Colonic mucosa (tissue), 4 donors: ENCODE data around the gene MRPS31. TPM values are rescaled to one million over a fixed set of nuclear protein-coding genes. Genes with fewer than 3 reads are reported as not detected.
A peak's percentile ranks its signal among the peaks of the same experiment; 100 is the strongest.

Experiments used
- DNase-seq: peaks from one replicate; pipeline ENCODE4 v3.0.0-alpha.2; 2020
- H3K27ac ChIP-seq: fragments of 200-600 bp; one replicate; pipeline ENCODE4 v1.8.0; 2021
- H3K27me3 ChIP-seq: fragments of 200-600 bp; one replicate; pipeline ENCODE4 v1.8.0; 2021
- H3K36me3 ChIP-seq: fragments of 200-600 bp; one replicate; pipeline ENCODE4 v1.8.0; 2021
- H3K4me1 ChIP-seq: fragments of 200-600 bp; one replicate; pipeline ENCODE4 v1.8.0; 2021; ENCODE audit warnings: mild to moderate bottlenecking
- H3K4me3 ChIP-seq: fragments of 200-600 bp; one replicate; pipeline ENCODE4 v1.8.0; 2021
- H3K9ac ChIP-seq, 2 donors: one replicate each; pipeline ENCODE4 v1.7.0; 2013; ENCODE audit warnings: control low read depth in 2 of 2, low read depth in 2 of 2, low read length in 2 of 2
- H3K9me3 ChIP-seq: fragments of 200-600 bp; one replicate; pipeline ENCODE4 v1.8.0; 2021
- CTCF ChIP-seq: fragments of 200-600 bp; IDR thresholded peaks from one replicate; pipeline ENCODE4 v1.8.0; 2022; ENCODE audit warnings: antibody characterized with exemption, mild to moderate bottlenecking
- intact Hi-C: fragments of 100-400 bp; cut with DNase I; formaldehyde crosslinking; loops from one replicate; pipeline ENCODE4 v1.14.1; 2022
- total RNA-seq, 2 donors: library from RNA; stranded (reverse); fragmentation: NEBNext Ultra II Directional in 1 of 2; extraction: Animal tissue kit (Norgen Biotek cat#: 25700) in 1 of 2; gene quantifications; one replicate each; pipeline ENCODE4 v1.2.1, GENCODE V29; 2021
- donor health status: healthy.
- donor health status: DM: no; HTN: no; CAD: no.
- donor health status: DM: no; HTN: no; CAD: no.

MRPS31 gene
- total RNA-seq: 10 to 100 TPM; 18.1 to 21.7 TPM

DNA sequence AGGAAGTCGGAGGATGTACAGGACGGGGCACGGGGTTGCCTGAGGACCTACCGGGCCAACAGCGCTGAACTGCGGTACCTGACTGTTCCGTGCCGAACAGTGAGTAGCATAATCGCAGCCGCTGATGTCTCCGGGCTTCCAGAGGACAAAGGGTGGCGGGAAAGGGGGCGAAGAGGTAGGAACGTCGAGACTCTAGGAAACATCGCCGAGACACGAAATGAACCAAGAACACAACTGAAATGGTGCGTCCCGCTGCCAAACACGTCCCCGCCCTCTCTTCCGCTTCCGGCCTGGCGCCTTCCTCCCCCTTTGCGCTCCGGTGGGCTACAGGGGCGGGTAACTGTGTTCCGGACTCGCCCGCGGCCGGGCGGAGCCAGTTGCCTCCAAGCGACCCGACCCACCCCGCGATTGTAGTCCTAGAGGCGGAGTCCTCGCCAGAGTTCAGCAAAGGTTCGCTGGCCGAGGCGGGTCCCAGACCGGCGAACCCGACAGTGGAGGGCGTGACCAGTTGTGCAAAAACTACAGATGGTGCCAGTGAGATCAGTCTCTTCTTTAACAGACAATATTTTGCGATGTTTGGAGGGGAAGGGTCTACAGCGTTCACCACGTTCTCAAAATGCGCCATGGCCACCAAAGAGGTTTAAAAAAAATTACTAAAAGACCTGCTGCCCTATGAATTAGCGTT is at the start of gene MRPS31:
MRPS31 (minus strand) TSS at position 257 of the 685 bp plus-strand sequence; CDS start at position 203, 54 bp downstream.
- peak; percentile 98 for DNase-seq
- H3K27ac ChIP-seq: peak within 1 kb of the TSS; percentile 79
- intact Hi-C loops: loop anchor here (10.0 kb wide), 1 partner anchor 1086 kb away; no protein-coding TSS in a partner anchor
- no peaks in the 10 kb centered on the region for H3K27me3 ChIP-seq
- peak within 1 kb of the TSS; percentile 65 for H3K4me3 ChIP-seq
- H3K4me1 ChIP-seq: no peaks in the 10 kb centered on the region
- peak within 1 kb of the TSS; percentile 80 to 97 for H3K9ac ChIP-seq
- TF ChIP-seq CTCF: no peak
- no peaks in the 10 kb centered on the region for H3K36me3 ChIP-seq
- H3K9me3 ChIP-seq: no peaks in the 10 kb centered on the region

- H3K9me3 ChIP-seq: no peaks in the 10 kb centered on the region
- no peak for TF ChIP-seq CTCF
- intact Hi-C loops: no loop called here
- no peak overlapping the region for H3K4me3 ChIP-seq
- H3K9ac ChIP-seq: no peak overlapping the region
- no peak for DNase-seq
- no peak overlapping the region for H3K27ac ChIP-seq
- no peaks in the 10 kb centered on the region for H3K27me3 ChIP-seq
- H3K36me3 ChIP-seq: no peaks in the 10 kb centered on the region
- H3K4me1 ChIP-seq: no peaks in the 10 kb centered on the region
Observed at GRCh38 chr13:40819797-40820315, 48.9 kb upstream of the MRPS31 start.

DNA sequence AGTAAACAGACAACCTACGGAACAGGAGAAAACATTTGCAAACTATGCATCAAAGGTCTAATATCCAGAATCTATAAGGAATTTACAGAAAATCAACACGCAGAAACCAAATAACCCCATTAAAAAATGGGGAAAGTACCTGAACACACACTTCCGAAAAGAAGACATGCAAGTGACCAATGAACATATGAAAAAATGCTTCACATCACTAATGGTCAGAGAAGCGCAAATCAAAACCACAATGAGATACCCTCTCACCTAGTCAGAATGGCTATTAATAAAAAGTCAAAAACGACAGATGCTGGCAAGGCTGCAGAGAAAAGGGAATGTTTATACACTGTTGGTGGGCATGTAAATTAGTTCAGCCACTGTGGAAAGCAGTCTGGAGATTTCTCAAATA is 47.9 kb upstream of the MRPS31 start:
- H3K4me1 ChIP-seq: no peaks in the 10 kb centered on the region
- H3K9me3 ChIP-seq: no peaks in the 10 kb centered on the region
- no peak overlapping the region for H3K4me3 ChIP-seq
- no peak for DNase-seq
- H3K27ac ChIP-seq: no peak overlapping the region
- intact Hi-C loops: no loop called here
- no peaks in the 10 kb centered on the region for H3K27me3 ChIP-seq
- no peak overlapping the region for H3K9ac ChIP-seq
- TF ChIP-seq CTCF: no peak
- no peaks in the 10 kb centered on the region for H3K36me3 ChIP-seq

DNA sequence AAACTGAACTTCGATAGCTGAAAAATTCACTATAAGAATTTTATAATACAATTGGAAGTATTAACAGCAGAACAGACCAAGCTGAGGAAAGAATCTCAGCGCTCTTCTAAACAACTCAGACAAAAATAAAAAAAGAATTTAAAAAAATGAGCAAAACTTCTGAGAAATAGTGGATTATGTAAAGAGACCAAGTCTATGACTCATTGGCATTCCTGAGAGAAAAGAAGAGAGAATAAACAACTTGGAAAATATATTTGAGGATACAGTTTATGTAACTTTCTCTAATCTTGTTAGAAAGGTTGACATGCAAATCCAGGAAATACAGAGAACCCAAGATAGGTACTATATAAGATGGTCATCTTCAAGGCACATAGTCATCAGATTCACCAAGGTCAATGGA is 43.8 kb upstream of the MRPS31 start:
- H3K4me1 ChIP-seq: no peaks in the 10 kb centered on the region
- TF ChIP-seq CTCF: no peak
- no peaks in the 10 kb centered on the region for H3K9me3 ChIP-seq
- intact Hi-C loops: no loop called here
- no peak overlapping the region for H3K9ac ChIP-seq
- no peak for DNase-seq
- no peaks in the 10 kb centered on the region for H3K36me3 ChIP-seq
- H3K27me3 ChIP-seq: no peaks in the 10 kb centered on the region
- no peak overlapping the region for H3K27ac ChIP-seq
- H3K4me3 ChIP-seq: no peak overlapping the region

GRCh38 chr13:40813667-40814454 is 42.9 kb upstream of the MRPS31 start:
- DNase-seq: no peak
- Histone ChIP-seq H3K4me1 (no peaks in the 10 kb centered on the region), H3K4me3 (no peak overlapping the region), H3K9me3 (no peaks in the 10 kb centered on the region), H3K9ac (no peak overlapping the region), H3K27me3 (no peaks in the 10 kb centered on the region), H3K27ac (no peak overlapping the region), H3K36me3 (no peaks in the 10 kb centered on the region)
- TF ChIP-seq CTCF: peak; percentile 41
- intact Hi-C loops: no loop called here
